HepG2 (cell line): ENCODE data around the gene AVPR2. TPM values are rescaled to one million over a fixed set of nuclear protein-coding genes. Genes with fewer than 3 reads are reported as not detected.
A peak's percentile ranks its signal among the peaks of the same experiment; 100 is the strongest.

ENCODE experiments used
- AHR ChIP-seq: IDR thresholded peaks from 2 replicates; pipeline ENCODE4 v1.6.1; 2018; ENCODE audit warnings: missing genetic modification reagents, missing compliant biosample characterization
- BATF2 ChIP-seq: sonication (generic); formaldehyde crosslinking; IDR thresholded peaks from 2 replicates; pipeline ENCODE4 v1.8.0; 2022; ENCODE audit warnings: mild to moderate bottlenecking, missing genetic modification reagents, moderate library complexity
- SP4 ChIP-seq: sonication (generic); formaldehyde crosslinking; IDR thresholded peaks from 2 replicates; pipeline ENCODE4 v1.8.1; 2023; ENCODE audit warnings: mild to moderate bottlenecking, missing genetic modification reagents
- SRSF1 ChIP-seq: fragments of 200-400 bp; formaldehyde crosslinking; optimal IDR thresholded peaks from 2 replicates; pipeline ENCODE3; 2017; ENCODE audit warnings: mild to moderate bottlenecking, low read depth, low read length, moderate library complexity
- ZFP91 ChIP-seq: sonication (generic); formaldehyde crosslinking; IDR thresholded peaks from 2 replicates; pipeline ENCODE4 v1.9.0; 2022; ENCODE audit warnings: missing genetic modification reagents, mild to moderate bottlenecking, borderline replicate concordance
- ZNF234 ChIP-seq: sonication (generic); formaldehyde crosslinking; conservative IDR thresholded peaks from 2 replicates; pipeline ENCODE4 v1.5.1; 2020; ENCODE audit warnings: mild to moderate bottlenecking, missing genetic modification reagents
- ZNF326 ChIP-seq: sonication (generic); formaldehyde crosslinking; IDR thresholded peaks from 2 replicates; pipeline ENCODE4 v1.4.0; 2020; ENCODE audit warnings: missing genetic modification reagents, borderline replicate concordance
- ZNF616 ChIP-seq: sonication (generic); formaldehyde crosslinking; IDR thresholded peaks from 2 replicates; pipeline ENCODE4 v1.5.0; 2020; ENCODE audit warnings: low read depth, mild to moderate bottlenecking, missing genetic modification reagents
- ZNF660 ChIP-seq: sonication (generic); formaldehyde crosslinking; IDR thresholded peaks from 2 replicates; pipeline ENCODE4 v1.5.1; 2020; ENCODE audit warnings: mild to moderate bottlenecking, low read depth, missing genetic modification reagents, borderline replicate concordance
- polyA plus RNA-seq, 8 experiments: library from polyadenylated mRNA; depleted of rRNA in 3 of 8; stranded (reverse) in 7 of 8; unstranded in 1 of 8; fragments of >200 nt; fragmentation: Illumina TruSeq in 4 of 8; extraction: Trizol in 4 of 8; gene quantifications; 2 replicates each; pipeline versions ENCODE4 v1.2.1 to v1.2.3, GENCODE V29; 2011 to 2016; ENCODE audit warnings: low read depth in 4 of 8, missing spikeins in 1 of 8, mixed read lengths in 1 of 8; ENCODE audit not compliant: insufficient read depth in 1 of 8
- total RNA-seq, 5 experiments: library from RNA; depleted of rRNA; stranded (reverse); fragments of >200 nt; fragmentation: Illumina TruSeq; extraction: Trizol; gene quantifications; 2 replicates each; pipeline ENCODE4 v1.2.3, GENCODE V29; 2016; ENCODE audit warnings: low read depth in 1 of 5
- TF ChIP-seq, protein P1 (sequence below), 2 experiments: sonication (generic) in 1 of 2; formaldehyde crosslinking in 1 of 2; IDR thresholded peaks; 2 replicates each; pipeline versions ENCODE4 v1.5.1 to v1.6.1; 2011 to 2020; ENCODE audit warnings: borderline replicate concordance in 1 of 2, low read depth in 1 of 2, low read length in 1 of 2, mild to moderate bottlenecking in 1 of 2, missing genetic modification reagents in 1 of 2, moderate library complexity in 1 of 2
- TF ChIP-seq, protein P2 (sequence below): sonication (generic); formaldehyde crosslinking; IDR thresholded peaks from 2 replicates; pipeline ENCODE4 v1.8.0; 2022; ENCODE audit warnings: low read depth, missing genetic modification reagents
- TF ChIP-seq, protein P3 (sequence below): sonication (generic); formaldehyde crosslinking; IDR thresholded peaks from 2 replicates; pipeline ENCODE4 v1.5.1; 2020; ENCODE audit warnings: missing genetic modification reagents, mild to moderate bottlenecking, borderline replicate concordance
- TF ChIP-seq, protein P4 (sequence below): sonication (generic); formaldehyde crosslinking; IDR thresholded peaks from 2 replicates; pipeline ENCODE4 v1.4.0; 2020; ENCODE audit warnings: mild to moderate bottlenecking, missing genetic modification reagents

Gene AVPR2
- total and polyA plus RNA-seq, 2 of the 13 experiments (the other 11 are each of a cell fraction or from before 2014, with no cell fraction given), result not detected

GRCh38 chrX:153875391-153876111 lies 28.9 kb upstream of the AVPR2 start (continued):
- peak; percentile 100 for TF ChIP-seq ZNF234 (CRISPR knock-in tag)
- TF ChIP-seq ZNF326 (CRISPR knock-in tag), result peak; percentile 98
- no peak for TF ChIP-seq SRSF1
- TF ChIP-seq, protein P1, sequence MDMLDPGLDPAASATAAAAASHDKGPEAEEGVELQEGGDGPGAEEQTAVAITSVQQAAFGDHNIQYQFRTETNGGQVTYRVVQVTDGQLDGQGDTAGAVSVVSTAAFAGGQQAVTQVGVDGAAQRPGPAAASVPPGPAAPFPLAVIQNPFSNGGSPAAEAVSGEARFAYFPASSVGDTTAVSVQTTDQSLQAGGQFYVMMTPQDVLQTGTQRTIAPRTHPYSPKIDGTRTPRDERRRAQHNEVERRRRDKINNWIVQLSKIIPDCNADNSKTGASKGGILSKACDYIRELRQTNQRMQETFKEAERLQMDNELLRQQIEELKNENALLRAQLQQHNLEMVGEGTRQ (IDR thresholded peaks at IDR 0.05; ENCODE audit: low read depth, low read length), result no peak
- TF ChIP-seq, protein P1 (CRISPR knock-in tag; IDR thresholded peaks at IDR 0.05; ENCODE audit: borderline replicate concordance), result no peak
- TF ChIP-seq ZNF660 (CRISPR knock-in tag), result peak; percentile 98
- TF ChIP-seq AHR (CRISPR knock-in tag), result peak; percentile 100
- TF ChIP-seq SP4 (CRISPR knock-in tag), result peak; percentile 91
- TF ChIP-seq, protein P2, sequence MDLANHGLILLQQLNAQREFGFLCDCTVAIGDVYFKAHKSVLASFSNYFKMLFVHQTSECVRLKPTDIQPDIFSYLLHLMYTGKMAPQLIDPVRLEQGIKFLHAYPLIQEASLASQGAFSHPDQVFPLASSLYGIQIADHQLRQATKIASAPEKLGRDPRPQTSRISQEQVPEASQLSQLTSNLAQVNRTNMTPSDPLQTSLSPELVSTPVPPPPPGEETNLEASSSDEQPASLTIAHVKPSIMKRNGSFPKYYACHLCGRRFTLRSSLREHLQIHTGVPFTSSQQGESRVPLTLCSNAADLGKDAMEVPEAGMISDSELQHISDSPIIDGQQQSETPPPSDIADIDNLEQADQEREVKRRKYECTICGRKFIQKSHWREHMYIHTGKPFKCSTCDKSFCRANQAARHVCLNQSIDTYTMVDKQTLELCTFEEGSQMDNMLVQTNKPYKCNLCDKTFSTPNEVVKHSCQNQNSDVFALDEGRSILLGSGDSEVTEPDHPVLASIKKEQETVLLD (CRISPR knock-in tag), result peak; percentile 91
- TF ChIP-seq, protein P3, sequence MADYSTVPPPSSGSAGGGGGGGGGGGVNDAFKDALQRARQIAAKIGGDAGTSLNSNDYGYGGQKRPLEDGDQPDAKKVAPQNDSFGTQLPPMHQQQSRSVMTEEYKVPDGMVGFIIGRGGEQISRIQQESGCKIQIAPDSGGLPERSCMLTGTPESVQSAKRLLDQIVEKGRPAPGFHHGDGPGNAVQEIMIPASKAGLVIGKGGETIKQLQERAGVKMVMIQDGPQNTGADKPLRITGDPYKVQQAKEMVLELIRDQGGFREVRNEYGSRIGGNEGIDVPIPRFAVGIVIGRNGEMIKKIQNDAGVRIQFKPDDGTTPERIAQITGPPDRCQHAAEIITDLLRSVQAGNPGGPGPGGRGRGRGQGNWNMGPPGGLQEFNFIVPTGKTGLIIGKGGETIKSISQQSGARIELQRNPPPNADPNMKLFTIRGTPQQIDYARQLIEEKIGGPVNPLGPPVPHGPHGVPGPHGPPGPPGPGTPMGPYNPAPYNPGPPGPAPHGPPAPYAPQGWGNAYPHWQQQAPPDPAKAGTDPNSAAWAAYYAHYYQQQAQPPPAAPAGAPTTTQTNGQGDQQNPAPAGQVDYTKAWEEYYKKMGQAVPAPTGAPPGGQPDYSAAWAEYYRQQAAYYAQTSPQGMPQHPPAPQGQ (CRISPR knock-in tag), result no peak
- TF ChIP-seq BATF2, result peak; percentile 98
- TF ChIP-seq ZFP91, result peak; percentile 84
- peak; percentile 99 for TF ChIP-seq ZNF616
- TF ChIP-seq, protein P4, sequence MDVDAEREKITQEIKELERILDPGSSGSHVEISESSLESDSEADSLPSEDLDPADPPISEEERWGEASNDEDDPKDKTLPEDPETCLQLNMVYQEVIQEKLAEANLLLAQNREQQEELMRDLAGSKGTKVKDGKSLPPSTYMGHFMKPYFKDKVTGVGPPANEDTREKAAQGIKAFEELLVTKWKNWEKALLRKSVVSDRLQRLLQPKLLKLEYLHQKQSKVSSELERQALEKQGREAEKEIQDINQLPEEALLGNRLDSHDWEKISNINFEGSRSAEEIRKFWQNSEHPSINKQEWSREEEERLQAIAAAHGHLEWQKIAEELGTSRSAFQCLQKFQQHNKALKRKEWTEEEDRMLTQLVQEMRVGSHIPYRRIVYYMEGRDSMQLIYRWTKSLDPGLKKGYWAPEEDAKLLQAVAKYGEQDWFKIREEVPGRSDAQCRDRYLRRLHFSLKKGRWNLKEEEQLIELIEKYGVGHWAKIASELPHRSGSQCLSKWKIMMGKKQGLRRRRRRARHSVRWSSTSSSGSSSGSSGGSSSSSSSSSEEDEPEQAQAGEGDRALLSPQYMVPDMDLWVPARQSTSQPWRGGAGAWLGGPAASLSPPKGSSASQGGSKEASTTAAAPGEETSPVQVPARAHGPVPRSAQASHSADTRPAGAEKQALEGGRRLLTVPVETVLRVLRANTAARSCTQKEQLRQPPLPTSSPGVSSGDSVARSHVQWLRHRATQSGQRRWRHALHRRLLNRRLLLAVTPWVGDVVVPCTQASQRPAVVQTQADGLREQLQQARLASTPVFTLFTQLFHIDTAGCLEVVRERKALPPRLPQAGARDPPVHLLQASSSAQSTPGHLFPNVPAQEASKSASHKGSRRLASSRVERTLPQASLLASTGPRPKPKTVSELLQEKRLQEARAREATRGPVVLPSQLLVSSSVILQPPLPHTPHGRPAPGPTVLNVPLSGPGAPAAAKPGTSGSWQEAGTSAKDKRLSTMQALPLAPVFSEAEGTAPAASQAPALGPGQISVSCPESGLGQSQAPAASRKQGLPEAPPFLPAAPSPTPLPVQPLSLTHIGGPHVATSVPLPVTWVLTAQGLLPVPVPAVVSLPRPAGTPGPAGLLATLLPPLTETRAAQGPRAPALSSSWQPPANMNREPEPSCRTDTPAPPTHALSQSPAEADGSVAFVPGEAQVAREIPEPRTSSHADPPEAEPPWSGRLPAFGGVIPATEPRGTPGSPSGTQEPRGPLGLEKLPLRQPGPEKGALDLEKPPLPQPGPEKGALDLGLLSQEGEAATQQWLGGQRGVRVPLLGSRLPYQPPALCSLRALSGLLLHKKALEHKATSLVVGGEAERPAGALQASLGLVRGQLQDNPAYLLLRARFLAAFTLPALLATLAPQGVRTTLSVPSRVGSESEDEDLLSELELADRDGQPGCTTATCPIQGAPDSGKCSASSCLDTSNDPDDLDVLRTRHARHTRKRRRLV, result peak; percentile 98
